Spleen (tissue), 7 donors: Measurements from ENCODE around the gene MMGT1.

ENCODE experiments used
- POLR2A ChIP-seq, 3 donors: fragments of 450-650 bp; IDR thresholded peaks; one replicate each; pipeline ENCODE4 v1.5.1; 2017; ENCODE audit warnings: antibody characterized with exemption in 3 of 3, mild to moderate bottlenecking in 1 of 3
- POLR2AphosphoS5 ChIP-seq, 3 donors: sonication (generic); formaldehyde crosslinking; IDR thresholded peaks; one replicate each; pipeline ENCODE4 v1.5.1; 2017; ENCODE audit warnings: antibody characterized with exemption in 3 of 3
- TF ChIP-seq, protein P1 (sequence below), 11 experiments: fragments of 200-600 bp in 7 of 11; fragments of 450-650 bp in 4 of 11; sonication (generic) in 4 of 11; IDR thresholded peaks in 8 of 11; conservative IDR thresholded peaks in 3 of 11; 1 replicate in 7 of 11; 2 replicates in 4 of 11; pipeline versions ENCODE4 v1.4.0 to v1.8.0; 2016 to 2021; ENCODE audit warnings: antibody characterized with exemption in 11 of 11, inconsistent platforms in 4 of 11, mild to moderate bottlenecking in 1 of 11
- donor health status: DM: no; HTN: no; CAD: no; lungs with moderate emphysema.
- donor health status: DM: no; HTN: no; CAD: no.
- donor health status: DM: no; HTN: no; CAD: no.

DNA sequence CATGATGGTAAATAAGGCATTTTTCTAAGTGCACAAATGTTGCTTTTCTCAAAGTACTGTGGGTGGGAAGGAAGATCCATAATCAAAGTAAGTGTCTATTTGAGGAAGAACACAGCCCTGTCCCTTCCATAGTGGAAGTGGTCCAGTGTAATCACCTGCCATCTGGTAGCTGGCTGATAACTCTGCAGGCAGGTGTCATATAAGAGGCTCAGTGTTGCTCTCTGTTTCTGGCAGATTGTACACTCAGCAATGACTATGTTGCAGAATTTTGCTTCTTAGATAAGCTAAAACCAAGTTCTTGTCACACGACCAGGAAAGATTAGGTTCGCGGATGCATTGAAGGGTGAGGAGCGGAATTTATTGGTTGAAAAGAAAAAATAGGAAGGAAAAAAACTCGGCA lies 59.4 kb downstream of the MMGT1 start:
- TF ChIP-seq, protein P1, sequence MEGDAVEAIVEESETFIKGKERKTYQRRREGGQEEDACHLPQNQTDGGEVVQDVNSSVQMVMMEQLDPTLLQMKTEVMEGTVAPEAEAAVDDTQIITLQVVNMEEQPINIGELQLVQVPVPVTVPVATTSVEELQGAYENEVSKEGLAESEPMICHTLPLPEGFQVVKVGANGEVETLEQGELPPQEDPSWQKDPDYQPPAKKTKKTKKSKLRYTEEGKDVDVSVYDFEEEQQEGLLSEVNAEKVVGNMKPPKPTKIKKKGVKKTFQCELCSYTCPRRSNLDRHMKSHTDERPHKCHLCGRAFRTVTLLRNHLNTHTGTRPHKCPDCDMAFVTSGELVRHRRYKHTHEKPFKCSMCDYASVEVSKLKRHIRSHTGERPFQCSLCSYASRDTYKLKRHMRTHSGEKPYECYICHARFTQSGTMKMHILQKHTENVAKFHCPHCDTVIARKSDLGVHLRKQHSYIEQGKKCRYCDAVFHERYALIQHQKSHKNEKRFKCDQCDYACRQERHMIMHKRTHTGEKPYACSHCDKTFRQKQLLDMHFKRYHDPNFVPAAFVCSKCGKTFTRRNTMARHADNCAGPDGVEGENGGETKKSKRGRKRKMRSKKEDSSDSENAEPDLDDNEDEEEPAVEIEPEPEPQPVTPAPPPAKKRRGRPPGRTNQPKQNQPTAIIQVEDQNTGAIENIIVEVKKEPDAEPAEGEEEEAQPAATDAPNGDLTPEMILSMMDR (IDR thresholded peaks at IDR 0.05 in 8 of 11, conservative IDR thresholded peaks at IDR 0.05 in 3 of 11) = no peak
- TF ChIP-seq POLR2A (IDR thresholded peaks at IDR 0.05) = no peak
- no peak for TF ChIP-seq POLR2AphosphoS5 (IDR thresholded peaks at IDR 0.05)
